ENCODE measurements around the gene YTHDF1. TPM values are rescaled to one million over a fixed set of nuclear protein-coding genes. Genes with fewer than 3 reads are reported as not detected.

YTHDF1 gene
- polyA plus RNA-seq, 12 donors, result 25.5 to 32.0 (median 29.7) TPM; not detected in 1

- no peak for DNase-seq
Observed at GRCh38 chr20:63174309-63175037, 41.5 kb downstream of the YTHDF1 start.

GRCh38 chr20:63173552-63174191 is 42.3 kb downstream of the YTHDF1 start:
- no peak for DNase-seq

GRCh38 chr20:63172726-63173125 is 43.2 kb downstream of the YTHDF1 start:
- no peak for DNase-seq

GRCh38 chr20:63171991-63172390 is 43.9 kb downstream of the YTHDF1 start:
- no peak for DNase-seq

GRCh38 chr20:63169681-63170080 is 46.2 kb downstream of the YTHDF1 start:
- DNase-seq, result no peak

- DNase-seq, result no peak
Observed at GRCh38 chr20:63168861-63169260, 47.1 kb downstream of the YTHDF1 start.

- DNase-seq, result no peak
Observed at GRCh38 chr20:63167918-63168520, 47.9 kb downstream of the YTHDF1 start.

GRCh38 chr20:63167026-63167917 is 48.7 kb downstream of the YTHDF1 start:
- no peak for DNase-seq

GRCh38 chr20:63166193-63167020 is 49.5 kb downstream of the YTHDF1 start:
- DNase-seq, result no peak

GRCh38 chr20:63165356-63166192 is 50.4 kb downstream of the YTHDF1 start:
- no peak for DNase-seq

GRCh38 chr20:63164484-63165355 is 51.2 kb downstream of the YTHDF1 start:
- DNase-seq, result no peak

GRCh38 chr20:63163596-63164483 is 52.1 kb downstream of the YTHDF1 start:
- no peak for DNase-seq

GRCh38 chr20:63163171-63163570 is 52.8 kb downstream of the YTHDF1 start:
- no peak for DNase-seq

GRCh38 chr20:63162206-63162795 is 53.6 kb downstream of the YTHDF1 start:
- no peak for DNase-seq

GRCh38 chr20:63161176-63161651 is 54.7 kb downstream of the YTHDF1 start:
- no peak for DNase-seq

GRCh38 chr20:63160641-63161175 is 55.2 kb downstream of the YTHDF1 start:
- DNase-seq, result no peak
